ENCODE measurements around the gene TADA2B.

The TADA2B gene

DNA sequence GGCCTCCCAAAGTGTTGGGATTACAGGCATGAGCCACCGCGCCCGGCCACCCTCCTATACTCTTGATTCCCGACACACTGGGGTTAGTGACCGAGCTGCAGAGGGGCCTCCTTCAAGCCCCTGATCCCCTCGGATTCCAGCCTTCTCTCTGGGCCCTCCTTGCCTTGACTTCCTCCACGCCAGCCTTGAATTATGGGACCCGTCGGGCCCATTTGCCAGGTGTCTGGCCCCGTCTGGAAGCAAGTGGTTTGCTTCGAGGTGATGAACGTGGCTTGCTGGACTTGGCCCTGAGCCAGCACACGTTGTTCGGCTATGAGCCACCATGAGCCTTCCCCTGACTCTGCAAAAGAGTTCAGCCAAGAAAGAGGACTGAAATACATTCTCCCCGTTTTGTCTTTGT is 62.1 kb downstream of the TADA2B start:
- ChIA-PET CTCF (interaction anchor here (0.6 kb wide), 1 partner anchor 357 kb away, joined by 4 read pairs; no protein-coding TSS in a partner anchor), POLR2A (ENCODE audit: low non-redundant PET) (no interaction called here)
- no peak for DNase-seq (ENCODE audit: low spot score)
- no peak overlapping the region for H3K27ac ChIP-seq
- no peak for TF ChIP-seq CTCF (conservative IDR thresholded peaks at IDR 0.05; ENCODE audit: low read depth)

DNA sequence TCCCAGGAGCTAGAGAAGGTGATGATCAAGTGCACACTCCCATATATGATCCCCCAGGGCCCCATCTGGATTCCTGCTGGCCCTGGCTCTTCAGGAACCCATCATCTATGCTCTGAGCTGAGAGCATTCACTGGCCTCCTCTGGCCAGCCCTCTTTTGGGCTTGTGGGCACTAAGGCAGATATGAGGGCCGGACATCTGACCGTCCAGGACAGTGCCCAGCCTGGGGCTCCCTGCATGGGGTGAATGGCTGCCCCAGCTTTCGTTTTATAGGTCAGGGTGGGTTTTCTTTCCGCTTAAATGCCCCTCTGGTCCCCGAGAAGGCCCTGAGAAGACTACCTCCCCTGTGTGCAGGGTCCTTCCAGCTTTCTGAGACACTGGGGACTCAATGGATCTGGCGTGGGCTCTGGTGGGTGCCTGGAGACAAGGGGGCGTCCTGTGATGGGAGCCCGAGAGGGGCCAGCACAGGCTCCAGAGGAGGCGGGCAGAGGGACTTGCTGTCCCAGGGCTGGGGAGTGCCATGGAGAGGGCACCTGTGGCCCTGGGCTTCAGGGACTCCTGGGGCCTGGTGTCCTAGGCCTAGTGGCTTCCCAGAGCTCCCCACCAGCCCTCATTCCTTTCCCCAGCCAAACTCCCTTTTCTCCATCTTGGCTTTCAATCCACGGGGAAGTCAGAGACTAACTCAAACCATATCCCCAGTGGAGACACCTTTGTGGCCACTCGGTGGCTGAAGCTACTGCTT is 64.2 kb downstream of the TADA2B start:
- TF ChIP-seq CTCF (conservative IDR thresholded peaks at IDR 0.05; ENCODE audit: low read depth): no peak
- ChIA-PET POLR2A (ENCODE audit: low non-redundant PET) (no interaction called here), CTCF (no interaction called here)
- H3K27ac ChIP-seq: no peak overlapping the region
- DNase-seq (ENCODE audit: low spot score): no peak

All from RWPE1 (cell line).